Osteoblast (primary cell): ENCODE measurements around the gene OR1M1. TPM values are rescaled to one million over a fixed set of nuclear protein-coding genes. Genes with fewer than 3 reads are reported as not detected.

Experiments used
- DNase-seq: peaks from one replicate; pipeline ENCODE4 v3.0.0; 2011; ENCODE audit warnings: low spot score, mixed read lengths; ENCODE audit not compliant: insufficient read length; ENCODE audit errors: missing footprints
- H2AFZ ChIP-seq: 2 replicates; pipeline ENCODE4 v1.6.0; 2011; ENCODE audit warnings: mild to moderate bottlenecking, low read length
- H3K27ac ChIP-seq: 2 replicates; pipeline ENCODE4 v1.5.1; 2011; ENCODE audit warnings: mild to moderate bottlenecking, low read depth, low read length, moderate library complexity
- H3K27me3 ChIP-seq: 2 replicates; pipeline ENCODE4 v1.6.0; 2012; ENCODE audit warnings: mild to moderate bottlenecking, control low read depth, inconsistent platforms, low read length, moderate library complexity; ENCODE audit not compliant: insufficient read depth
- H3K36me3 ChIP-seq: 2 replicates; pipeline ENCODE4 v1.5.1; 2011; ENCODE audit warnings: mild to moderate bottlenecking, low read length, control low read depth, moderate library complexity; ENCODE audit not compliant: insufficient read depth
- H3K4me1 ChIP-seq: 2 replicates; pipeline ENCODE4 v1.5.1; 2011; ENCODE audit warnings: mild to moderate bottlenecking, low read length, control low read depth, moderate library complexity; ENCODE audit not compliant: insufficient read depth
- H3K4me2 ChIP-seq: 2 replicates; pipeline ENCODE4 v1.6.0; 2011; ENCODE audit warnings: mild to moderate bottlenecking, low read length; ENCODE audit not compliant: insufficient read depth
- H3K4me3 ChIP-seq: fragments of 200-600 bp; sonication (generic); 3 replicates; pipeline ENCODE4 v1.5.1; 2012; ENCODE audit warnings: mild to moderate bottlenecking, low read length, inconsistent platforms; ENCODE audit not compliant: insufficient read depth
- H3K79me2 ChIP-seq: 2 replicates; pipeline ENCODE4 v1.6.0; 2012; ENCODE audit warnings: mild to moderate bottlenecking, low read length, control low read depth, inconsistent platforms; ENCODE audit not compliant: insufficient read depth
- H3K9me3 ChIP-seq: 2 replicates; pipeline ENCODE4 v1.5.1; 2011; ENCODE audit warnings: low read depth, low read length, control low read depth
- H4K20me1 ChIP-seq: 2 replicates; pipeline ENCODE4 v1.6.0; 2012; ENCODE audit warnings: mild to moderate bottlenecking, low read length, control low read depth; ENCODE audit not compliant: insufficient read depth
- total RNA-seq: library from RNA; depleted of rRNA; stranded (reverse); fragments of >200 nt; gene quantifications from 2 replicates; pipeline ENCODE4 v1.2.3, GENCODE V29; 2012
- TF ChIP-seq, protein P1 (sequence below): IDR thresholded peaks from 2 replicates; pipeline ENCODE4 v1.5.1; 2011; ENCODE audit warnings: mild to moderate bottlenecking, low read depth, low read length, moderate library complexity; ENCODE audit errors: extremely low read depth

The OR1M1 gene
- total RNA-seq, 1 donor: not detected

DNA sequence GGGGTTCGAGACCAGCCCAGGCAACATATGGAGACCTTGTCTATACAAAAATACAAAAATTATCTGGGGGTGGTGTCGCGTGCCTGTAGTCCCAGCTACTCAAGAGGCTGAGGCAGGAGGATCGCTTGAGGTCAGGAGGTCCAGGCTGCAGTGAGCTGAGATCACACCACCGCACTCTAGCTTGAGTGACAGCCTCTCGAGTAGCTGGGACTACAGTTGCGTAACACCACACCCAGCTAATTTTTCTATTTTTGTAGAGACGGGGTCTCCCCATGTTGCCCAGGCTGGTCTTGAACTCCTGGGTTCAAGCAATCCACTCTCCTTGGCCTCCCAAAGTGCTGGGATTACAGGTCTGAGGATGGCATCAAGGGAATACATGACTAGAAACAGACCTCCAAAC, 45.8 kb upstream of the OR1M1 start:
- Histone ChIP-seq H3K4me1 (no peaks in the 10 kb centered on the region), H3K27ac (no peak overlapping the region), H3K4me3 (no peak overlapping the region), H4K20me1 (no peaks in the 10 kb centered on the region), H3K9me3 (no peaks in the 10 kb centered on the region), H3K36me3 (no peaks in the 10 kb centered on the region), H2AFZ (no peak overlapping the region), H3K79me2 (no peaks in the 10 kb centered on the region), H3K4me2 (no peak overlapping the region), H3K27me3 (no peaks in the 10 kb centered on the region)
- TF ChIP-seq, protein P1, sequence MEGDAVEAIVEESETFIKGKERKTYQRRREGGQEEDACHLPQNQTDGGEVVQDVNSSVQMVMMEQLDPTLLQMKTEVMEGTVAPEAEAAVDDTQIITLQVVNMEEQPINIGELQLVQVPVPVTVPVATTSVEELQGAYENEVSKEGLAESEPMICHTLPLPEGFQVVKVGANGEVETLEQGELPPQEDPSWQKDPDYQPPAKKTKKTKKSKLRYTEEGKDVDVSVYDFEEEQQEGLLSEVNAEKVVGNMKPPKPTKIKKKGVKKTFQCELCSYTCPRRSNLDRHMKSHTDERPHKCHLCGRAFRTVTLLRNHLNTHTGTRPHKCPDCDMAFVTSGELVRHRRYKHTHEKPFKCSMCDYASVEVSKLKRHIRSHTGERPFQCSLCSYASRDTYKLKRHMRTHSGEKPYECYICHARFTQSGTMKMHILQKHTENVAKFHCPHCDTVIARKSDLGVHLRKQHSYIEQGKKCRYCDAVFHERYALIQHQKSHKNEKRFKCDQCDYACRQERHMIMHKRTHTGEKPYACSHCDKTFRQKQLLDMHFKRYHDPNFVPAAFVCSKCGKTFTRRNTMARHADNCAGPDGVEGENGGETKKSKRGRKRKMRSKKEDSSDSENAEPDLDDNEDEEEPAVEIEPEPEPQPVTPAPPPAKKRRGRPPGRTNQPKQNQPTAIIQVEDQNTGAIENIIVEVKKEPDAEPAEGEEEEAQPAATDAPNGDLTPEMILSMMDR: no peak
- no peak for DNase-seq

DNA sequence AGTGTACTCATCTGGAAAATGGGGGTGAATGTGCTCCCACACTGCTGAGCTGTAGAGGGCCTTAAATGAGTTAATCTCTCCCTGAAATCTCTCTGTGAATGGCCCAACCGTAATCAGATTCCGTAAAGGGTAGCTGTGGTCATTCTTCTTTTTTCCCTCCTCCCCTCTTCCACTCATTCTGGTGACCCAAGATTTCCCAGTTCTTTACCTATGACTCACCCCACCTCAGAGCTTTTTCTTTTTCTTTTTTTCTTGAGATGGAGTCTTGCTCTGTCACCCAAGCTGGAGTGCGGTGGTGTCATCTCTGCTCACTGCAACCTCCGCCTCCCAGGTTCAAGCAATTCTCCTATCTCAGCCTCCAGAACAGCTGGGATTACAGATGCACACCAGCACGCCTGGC, 43.3 kb upstream of the OR1M1 start:
- TF ChIP-seq, protein P1: no peak
- Histone ChIP-seq H3K4me3 (no peak overlapping the region), H3K4me1 (no peaks in the 10 kb centered on the region), H3K4me2 (no peak overlapping the region), H3K27me3 (no peaks in the 10 kb centered on the region), H3K27ac (no peak overlapping the region), H2AFZ (no peak overlapping the region), H4K20me1 (no peaks in the 10 kb centered on the region), H3K9me3 (no peaks in the 10 kb centered on the region), H3K36me3 (no peaks in the 10 kb centered on the region), H3K79me2 (no peaks in the 10 kb centered on the region)
- DNase-seq: no peak

DNA sequence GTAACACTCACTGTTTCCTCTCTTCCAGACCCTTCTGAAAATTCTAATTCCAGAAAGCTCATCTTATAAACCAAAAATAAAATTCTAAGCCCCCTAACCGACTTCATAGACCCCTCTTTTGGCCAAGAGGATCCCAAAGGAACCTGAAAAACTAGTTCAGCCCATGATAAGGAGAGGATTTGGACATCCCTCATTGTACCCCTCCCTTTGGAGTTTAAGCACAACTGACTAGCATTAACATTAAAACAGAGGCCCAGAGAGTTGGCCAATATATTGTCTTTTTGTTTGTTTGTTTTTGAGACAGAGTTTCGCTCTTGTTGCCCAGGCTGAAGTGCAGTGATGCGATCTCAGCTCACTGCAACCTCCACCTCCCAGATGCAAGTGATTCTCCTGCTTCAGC, 42.4 kb upstream of the OR1M1 start:
- Histone ChIP-seq H3K79me2 (no peaks in the 10 kb centered on the region), H3K36me3 (no peaks in the 10 kb centered on the region)

DNA sequence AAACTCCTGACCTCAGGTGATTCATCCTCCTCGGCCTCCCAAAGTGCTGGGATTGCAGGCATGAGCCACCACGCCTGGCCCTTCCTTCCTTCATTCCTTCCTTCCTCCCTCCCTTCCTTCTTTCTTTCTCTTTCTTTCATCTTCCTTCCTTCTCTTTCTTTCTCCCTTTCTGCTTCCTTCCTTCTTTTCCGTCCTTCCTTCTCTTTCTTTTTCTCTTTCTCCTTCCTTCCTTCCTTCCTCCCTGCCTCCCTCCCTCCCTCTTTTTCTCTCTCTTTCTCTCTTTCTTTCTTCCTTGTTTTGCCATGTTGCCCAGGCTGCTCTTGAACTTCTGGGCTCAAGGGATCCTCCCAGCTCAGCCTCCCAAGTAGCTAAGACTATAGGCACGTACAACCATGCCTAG, 40.2 kb upstream of the OR1M1 start:
- Histone ChIP-seq H3K79me2 (no peaks in the 10 kb centered on the region), H3K4me2 (no peak overlapping the region), H2AFZ (no peak overlapping the region), H4K20me1 (no peaks in the 10 kb centered on the region), H3K9me3 (no peaks in the 10 kb centered on the region), H3K27ac (no peak overlapping the region), H3K36me3 (no peaks in the 10 kb centered on the region), H3K4me1 (no peaks in the 10 kb centered on the region), H3K27me3 (no peaks in the 10 kb centered on the region), H3K4me3 (no peak overlapping the region)
- DNase-seq: no peak
- TF ChIP-seq, protein P1: no peak

More for the DNA sequence above, 42.4 kb upstream of the OR1M1 start:
- Histone ChIP-seq H3K4me3 (no peak overlapping the region), H3K27ac (no peak overlapping the region), H3K27me3 (no peaks in the 10 kb centered on the region), H3K9me3 (no peaks in the 10 kb centered on the region), H2AFZ (no peak overlapping the region), H3K4me2 (no peak overlapping the region), H4K20me1 (no peaks in the 10 kb centered on the region), H3K4me1 (no peaks in the 10 kb centered on the region)
- no peak for DNase-seq
- TF ChIP-seq, protein P1: no peak
